ENCODE data around the gene LYPD1.

Gene LYPD1

DNA sequence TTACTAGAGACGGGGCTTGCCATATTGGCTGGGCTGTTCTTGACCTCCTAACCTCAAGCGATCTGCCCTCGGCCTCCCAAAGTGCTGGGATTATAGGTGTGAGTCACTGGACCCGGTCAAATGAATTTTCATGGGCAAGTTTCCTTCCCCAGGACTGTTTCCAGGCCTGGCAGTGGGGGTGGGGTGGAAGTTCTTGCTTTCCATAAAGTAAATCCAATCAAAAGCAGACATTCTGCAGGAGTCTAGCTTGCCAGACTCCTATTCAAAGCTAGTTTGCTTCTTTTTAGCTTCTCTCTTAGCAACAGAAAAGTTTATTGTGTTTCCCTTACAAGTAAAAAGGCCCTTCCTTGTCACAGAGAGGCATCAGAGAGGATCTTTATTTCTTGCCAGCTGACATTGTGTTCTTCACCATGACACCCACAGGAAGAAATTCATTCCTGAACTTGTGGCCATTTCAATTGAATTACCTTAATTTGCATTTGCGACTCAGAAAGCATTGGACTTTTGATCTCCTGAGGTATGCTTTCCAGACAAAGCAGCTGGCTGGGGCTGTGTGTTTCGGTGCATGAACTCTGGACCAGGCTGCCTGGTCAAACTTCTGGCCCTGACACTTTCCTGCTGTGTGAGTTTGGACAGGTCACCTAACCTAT lies 37.9 kb downstream of the LYPD1 start:
- peak; percentile 55 for DNase-seq (ENCODE audit: low read depth, low spot score)

DNA sequence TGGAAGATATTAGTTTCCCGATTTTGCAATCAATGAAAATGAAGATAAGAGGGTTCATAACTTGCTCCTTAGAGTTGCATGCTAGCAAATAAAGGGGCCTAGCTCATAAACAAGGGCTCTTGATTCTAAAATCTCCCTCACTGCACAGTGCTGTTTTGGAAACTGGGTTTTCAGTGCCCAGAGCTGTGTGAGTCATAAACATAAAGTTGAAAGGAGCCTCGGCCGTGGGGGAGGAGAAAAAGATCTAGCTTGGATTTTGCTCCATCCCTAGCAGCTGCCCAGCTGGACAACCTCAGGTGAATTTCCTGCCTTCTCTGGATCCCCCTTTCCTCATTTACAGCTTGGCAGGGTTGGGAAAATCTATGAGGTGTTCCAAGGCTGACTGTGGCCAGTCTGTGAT lies 42.5 kb downstream of the LYPD1 start:
- DNase-seq (ENCODE audit: low read depth, low spot score) = no peak

- DNase-seq (ENCODE audit: low read depth, low spot score) = no peak
Observed at GRCh38 chr2:132623096-132623839, 46.7 kb downstream of the LYPD1 start.

GRCh38 chr2:132621131-132621875 lies 48.7 kb downstream of the LYPD1 start:
- DNase-seq (ENCODE audit: low read depth, low spot score) = no peak

- no peak for DNase-seq (ENCODE audit: low read depth, low spot score)
Observed at GRCh38 chr2:132620115-132620514, 49.9 kb downstream of the LYPD1 start.

GRCh38 chr2:132618734-132619133 lies 51.3 kb downstream of the LYPD1 start:
- DNase-seq (ENCODE audit: low read depth, low spot score) = no peak

DNA sequence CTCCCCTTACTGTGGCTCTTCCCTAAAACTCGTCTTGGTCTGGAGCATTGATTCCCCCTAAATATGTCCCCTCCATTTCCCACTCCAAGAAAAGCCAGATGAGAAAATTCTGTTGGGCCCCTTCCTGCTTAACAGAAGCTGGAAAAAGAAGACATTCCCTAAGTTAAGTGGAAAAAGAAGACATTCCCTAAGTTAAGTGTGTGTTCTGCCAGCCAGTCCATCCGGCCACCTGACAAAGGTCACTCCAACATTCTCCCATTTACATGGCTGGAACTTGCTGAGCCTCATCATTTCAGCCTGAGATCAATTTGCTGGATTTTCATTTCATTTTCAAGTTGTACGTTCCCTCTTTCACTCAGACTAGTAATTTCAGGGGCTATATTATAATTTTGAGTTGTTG lies 52.0 kb downstream of the LYPD1 start:
- DNase-seq (ENCODE audit: low read depth, low spot score) = no peak

DNA sequence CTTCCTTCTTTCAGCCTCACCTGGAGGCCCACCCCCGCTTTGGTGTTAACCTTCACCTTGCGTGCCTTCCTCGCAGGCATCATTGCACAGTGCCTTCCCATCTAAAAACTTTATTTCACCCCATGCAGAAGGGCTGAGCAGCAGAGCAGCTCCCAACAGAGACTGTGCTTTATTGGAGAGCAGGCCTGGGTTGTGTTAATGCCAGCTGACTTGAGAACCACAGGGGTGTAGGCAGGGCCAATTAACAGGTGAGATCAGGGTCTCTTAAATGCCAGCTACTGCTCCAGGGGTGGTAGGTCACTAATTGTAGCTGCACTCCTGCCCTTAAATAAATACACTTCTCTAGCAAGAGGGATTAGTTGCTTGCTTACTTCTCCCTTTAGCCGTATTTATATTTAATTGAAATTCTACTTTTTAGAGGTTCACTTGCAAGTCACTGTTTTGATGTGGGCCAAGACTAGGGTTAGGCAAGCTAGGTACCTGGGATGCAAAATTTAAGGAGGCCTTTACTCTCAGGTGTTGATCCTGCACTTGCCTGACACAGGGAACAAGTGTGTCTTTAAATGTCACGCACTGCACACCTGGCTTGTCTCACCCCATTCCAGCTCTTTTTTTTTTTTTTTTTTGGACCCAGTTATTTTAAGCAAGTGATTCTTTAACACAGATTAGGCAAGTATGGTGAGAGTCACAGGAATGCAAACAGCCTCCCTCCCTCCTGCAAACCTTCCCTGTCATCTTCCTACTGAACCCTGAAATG lies 54.5 kb downstream of the LYPD1 start:
- no peak for DNase-seq (ENCODE audit: low read depth, low spot score)

- no peak for DNase-seq (ENCODE audit: low read depth, low spot score)
Observed at GRCh38 chr2:132611719-132612118, 58.3 kb downstream of the LYPD1 start.

GRCh38 chr2:132609101-132609890 lies 60.7 kb downstream of the LYPD1 start:
- DNase-seq (ENCODE audit: low read depth, low spot score) = no peak

- no peak for DNase-seq (ENCODE audit: low read depth, low spot score)
Observed at GRCh38 chr2:132608311-132608710, 61.7 kb downstream of the LYPD1 start.

DNA sequence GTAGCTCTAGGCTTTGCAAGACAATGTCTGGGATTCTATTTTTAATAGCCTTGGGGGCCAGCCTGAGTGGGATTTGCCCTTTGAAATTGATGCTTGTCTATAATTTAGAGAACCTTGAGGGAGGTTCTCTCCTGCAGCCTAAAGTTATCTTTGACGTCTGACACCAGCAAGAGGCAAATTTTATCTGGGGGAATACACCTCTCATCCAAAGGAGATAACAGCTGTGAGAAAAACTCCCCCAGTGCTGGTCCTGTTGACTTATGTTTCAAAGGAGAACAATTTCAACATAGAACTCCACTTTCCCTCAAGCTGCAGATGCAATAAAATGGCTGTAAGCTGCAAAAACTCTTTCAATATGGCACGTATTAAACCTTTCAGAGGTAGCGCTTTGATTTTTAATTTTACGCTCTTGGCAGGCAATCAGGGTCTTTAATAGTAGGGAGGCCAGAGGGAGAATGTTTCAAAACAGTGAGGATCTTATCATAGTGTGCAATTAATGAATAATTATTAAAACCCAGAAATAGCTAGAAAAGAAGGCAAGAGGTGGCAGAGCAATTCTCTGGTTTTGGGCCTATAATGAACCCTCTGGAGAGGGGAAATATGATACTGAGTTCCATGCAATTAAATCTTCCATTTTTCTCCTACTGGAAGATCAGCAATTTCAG lies 62.4 kb downstream of the LYPD1 start:
- DNase-seq (ENCODE audit: low read depth, low spot score) = no peak

DNA sequence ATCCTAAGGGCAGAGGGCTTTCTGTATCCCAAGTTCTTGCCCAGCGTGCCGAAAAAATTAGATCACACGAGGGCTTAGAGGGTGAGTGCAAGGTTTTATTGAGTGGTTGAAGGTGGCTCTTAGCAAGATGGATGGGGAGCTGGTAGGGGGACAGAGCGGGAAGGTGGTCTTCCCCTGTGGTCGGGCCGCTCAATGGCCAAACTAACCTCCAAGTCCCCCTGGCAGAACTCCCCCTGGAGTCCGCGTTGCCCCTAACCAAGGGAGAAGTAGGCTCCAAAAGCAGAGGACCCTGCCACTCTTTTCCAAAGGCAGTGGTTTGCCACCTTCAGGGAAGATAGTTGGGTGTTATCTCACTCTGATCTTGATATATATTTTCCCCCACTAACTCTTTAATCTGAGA lies 63.4 kb downstream of the LYPD1 start:
- no peak for DNase-seq (ENCODE audit: low read depth, low spot score)

DNA sequence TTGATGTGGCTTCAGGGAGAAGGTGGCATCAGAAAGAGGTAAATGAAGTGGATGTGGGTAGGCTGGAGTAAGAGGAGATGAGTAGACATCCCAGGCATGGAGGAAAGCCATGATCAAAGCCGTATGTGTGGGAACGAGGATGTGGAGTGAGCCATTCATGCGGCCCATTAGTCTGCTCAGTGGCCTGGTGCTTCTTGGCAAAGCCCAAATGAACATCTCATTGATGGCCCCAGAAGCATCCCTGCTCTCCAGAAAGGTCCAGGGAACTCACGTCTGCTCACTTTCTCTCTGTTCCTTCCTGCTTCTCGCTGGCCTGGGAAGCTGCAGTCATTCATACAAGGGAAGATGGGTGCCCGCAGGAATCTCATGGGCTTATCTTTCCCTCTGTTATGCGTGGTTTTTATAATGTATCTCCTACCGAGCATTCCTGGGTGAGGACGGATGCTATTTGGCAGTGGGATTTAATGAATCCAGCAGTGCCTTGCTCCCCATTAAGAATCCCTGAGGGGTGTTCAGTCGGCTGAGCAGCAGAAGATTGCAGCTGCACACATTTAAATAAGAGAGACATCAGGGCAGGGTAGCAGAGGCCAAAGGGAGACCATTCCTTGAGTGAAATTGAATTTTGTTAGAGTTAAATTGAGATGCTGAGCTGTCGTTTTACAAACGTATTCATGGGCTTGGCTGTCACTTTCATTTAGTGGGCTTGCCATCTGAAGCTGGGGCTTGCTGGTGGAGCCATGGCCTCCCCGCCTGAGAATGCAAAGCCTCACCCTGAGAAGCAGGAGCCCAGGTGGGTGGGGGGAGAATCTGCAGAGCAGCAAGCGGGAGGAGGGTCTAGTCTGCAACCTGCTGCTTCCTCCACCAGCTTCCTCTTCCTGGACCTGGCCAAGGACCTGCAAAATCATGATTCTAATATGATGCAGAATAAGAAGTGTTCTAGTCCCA lies 64.5 kb downstream of the LYPD1 start:
- DNase-seq (ENCODE audit: low read depth, low spot score) = no peak

DNA sequence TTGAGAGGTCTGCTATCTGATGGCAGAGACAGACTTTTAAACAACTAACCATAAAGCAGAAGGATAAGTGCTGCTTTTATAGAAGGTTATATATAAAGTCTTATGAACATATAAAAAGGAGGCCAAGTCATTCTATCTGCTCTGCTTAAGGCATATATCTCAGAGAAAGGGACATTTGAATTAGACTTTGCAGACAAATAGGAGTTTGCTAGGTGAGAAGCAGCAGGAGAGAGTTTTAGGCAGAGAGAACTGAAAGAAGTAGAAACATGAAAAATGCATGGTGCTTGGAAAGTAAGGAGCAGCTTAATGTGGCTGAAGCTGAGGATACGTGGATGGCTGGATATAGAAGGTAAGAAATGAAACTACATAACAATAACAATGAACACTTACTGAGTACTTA lies 65.4 kb downstream of the LYPD1 start:
- no peak for DNase-seq (ENCODE audit: low read depth, low spot score)

GRCh38 chr2:132599556-132599955 lies 70.4 kb downstream of the LYPD1 start:
- no peak for DNase-seq (ENCODE audit: low read depth, low spot score)

- DNase-seq (ENCODE audit: low read depth, low spot score) = no peak
Observed at GRCh38 chr2:132598536-132598935, 71.5 kb downstream of the LYPD1 start.

GRCh38 chr2:132597831-132598230 lies 72.2 kb downstream of the LYPD1 start:
- DNase-seq (ENCODE audit: low read depth, low spot score) = no peak

GRCh38 chr2:132597166-132597565 lies 72.8 kb downstream of the LYPD1 start:
- DNase-seq (ENCODE audit: low read depth, low spot score) = no peak

GRCh38 chr2:132595693-132596092 lies 74.3 kb downstream of the LYPD1 start:
- no peak for DNase-seq (ENCODE audit: low read depth, low spot score)

Measured in ELF-1 (cell line).